SK-N-SH treated with all-trans-retinoic acid at 6 μM for 48 hours (cell line): ENCODE measurements around the gene ANKRD33B.

ENCODE experiments used
- BACH2 ChIP-seq: fragments of 250-450 bp; sonication (Bioruptor Pico); IDR thresholded peaks from 2 replicates; pipeline ENCODE4 v1.9.0; 2021; ENCODE audit warnings: mild to moderate bottlenecking, borderline replicate concordance
- ISL1 ChIP-seq: fragments of 250-450 bp; sonication (Bioruptor Pico); IDR thresholded peaks from 2 replicates; pipeline ENCODE4 v2.1.2; 2022; ENCODE audit warnings: mild to moderate bottlenecking, moderate library complexity
- OSR1 ChIP-seq: fragments of 250-450 bp; sonication (Bioruptor Pico); IDR thresholded peaks from 2 replicates; pipeline ENCODE4 v1.8.0; 2022; ENCODE audit warnings: moderate library complexity, mild to moderate bottlenecking, inconsistent platforms
- ZNF565 ChIP-seq: fragments of 450-650 bp; formaldehyde crosslinking; conservative IDR thresholded peaks from 2 replicates; pipeline ENCODE4 v1.5.0; 2020; ENCODE audit warnings: low read depth, mild to moderate bottlenecking, moderate library complexity
- TF ChIP-seq, protein P1 (sequence below): fragments of 250-450 bp; sonication (Bioruptor Pico); IDR thresholded peaks from 2 replicates; pipeline ENCODE4 v1.5.0; 2020; ENCODE audit warnings: mild to moderate bottlenecking, moderate library complexity
- TF ChIP-seq, protein P2 (sequence below): fragments of 250-450 bp; sonication (Bioruptor Pico); IDR thresholded peaks from 2 replicates; pipeline ENCODE4 v1.8.0; 2021; ENCODE audit warnings: low read depth, mild to moderate bottlenecking, moderate library complexity, borderline replicate concordance

DNA sequence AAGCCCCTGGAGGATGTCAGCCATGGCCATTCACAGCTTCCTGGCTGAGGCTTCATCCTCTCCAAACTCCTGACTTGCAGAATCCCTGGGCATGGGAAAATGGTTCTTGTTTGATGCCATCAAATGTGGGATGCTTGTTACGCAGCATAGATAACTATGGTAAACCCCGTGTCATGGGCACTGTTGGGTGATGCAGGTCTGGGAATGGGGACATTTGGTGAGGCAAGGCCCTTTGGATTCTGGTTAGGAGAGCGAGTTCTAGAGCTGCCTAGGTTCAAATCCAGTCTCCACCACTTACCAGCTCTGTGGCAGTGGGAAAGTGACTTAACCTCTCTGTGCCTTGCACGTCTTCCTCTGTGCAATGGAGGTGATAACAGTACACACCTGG, 41.7 kb upstream of the ANKRD33B start:
- TF ChIP-seq ISL1 (CRISPR knock-in tag) (no peak), BACH2 (CRISPR knock-in tag) (no peak), OSR1 (CRISPR knock-in tag) (no peak), ZNF565 (CRISPR knock-in tag) (no peak)
- TF ChIP-seq, protein P1, sequence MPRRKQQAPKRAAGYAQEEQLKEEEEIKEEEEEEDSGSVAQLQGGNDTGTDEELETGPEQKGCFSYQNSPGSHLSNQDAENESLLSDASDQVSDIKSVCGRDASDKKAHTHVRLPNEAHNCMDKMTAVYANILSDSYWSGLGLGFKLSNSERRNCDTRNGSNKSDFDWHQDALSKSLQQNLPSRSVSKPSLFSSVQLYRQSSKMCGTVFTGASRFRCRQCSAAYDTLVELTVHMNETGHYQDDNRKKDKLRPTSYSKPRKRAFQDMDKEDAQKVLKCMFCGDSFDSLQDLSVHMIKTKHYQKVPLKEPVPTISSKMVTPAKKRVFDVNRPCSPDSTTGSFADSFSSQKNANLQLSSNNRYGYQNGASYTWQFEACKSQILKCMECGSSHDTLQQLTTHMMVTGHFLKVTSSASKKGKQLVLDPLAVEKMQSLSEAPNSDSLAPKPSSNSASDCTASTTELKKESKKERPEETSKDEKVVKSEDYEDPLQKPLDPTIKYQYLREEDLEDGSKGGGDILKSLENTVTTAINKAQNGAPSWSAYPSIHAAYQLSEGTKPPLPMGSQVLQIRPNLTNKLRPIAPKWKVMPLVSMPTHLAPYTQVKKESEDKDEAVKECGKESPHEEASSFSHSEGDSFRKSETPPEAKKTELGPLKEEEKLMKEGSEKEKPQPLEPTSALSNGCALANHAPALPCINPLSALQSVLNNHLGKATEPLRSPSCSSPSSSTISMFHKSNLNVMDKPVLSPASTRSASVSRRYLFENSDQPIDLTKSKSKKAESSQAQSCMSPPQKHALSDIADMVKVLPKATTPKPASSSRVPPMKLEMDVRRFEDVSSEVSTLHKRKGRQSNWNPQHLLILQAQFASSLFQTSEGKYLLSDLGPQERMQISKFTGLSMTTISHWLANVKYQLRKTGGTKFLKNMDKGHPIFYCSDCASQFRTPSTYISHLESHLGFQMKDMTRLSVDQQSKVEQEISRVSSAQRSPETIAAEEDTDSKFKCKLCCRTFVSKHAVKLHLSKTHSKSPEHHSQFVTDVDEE (CRISPR knock-in tag): no peak
- TF ChIP-seq, protein P2, sequence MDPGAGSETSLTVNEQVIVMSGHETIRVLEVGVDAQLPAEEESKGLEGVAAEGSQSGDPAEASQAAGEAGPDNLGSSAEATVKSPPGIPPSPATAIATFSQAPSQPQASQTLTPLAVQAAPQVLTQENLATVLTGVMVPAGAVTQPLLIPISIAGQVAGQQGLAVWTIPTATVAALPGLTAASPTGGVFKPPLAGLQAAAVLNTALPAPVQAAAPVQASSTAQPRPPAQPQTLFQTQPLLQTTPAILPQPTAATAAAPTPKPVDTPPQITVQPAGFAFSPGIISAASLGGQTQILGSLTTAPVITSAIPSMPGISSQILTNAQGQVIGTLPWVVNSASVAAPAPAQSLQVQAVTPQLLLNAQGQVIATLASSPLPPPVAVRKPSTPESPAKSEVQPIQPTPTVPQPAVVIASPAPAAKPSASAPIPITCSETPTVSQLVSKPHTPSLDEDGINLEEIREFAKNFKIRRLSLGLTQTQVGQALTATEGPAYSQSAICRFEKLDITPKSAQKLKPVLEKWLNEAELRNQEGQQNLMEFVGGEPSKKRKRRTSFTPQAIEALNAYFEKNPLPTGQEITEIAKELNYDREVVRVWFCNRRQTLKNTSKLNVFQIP (CRISPR knock-in tag): no peak
